Transverse colon (tissue), 4 donors: ENCODE results near the gene CD244. TPM values are rescaled to one million over a fixed set of nuclear protein-coding genes. Genes with fewer than 3 reads are reported as not detected.

Experiments used
- DNase-seq: peaks from one replicate; pipeline ENCODE4 v3.0.0-alpha.2; 2019
- H3K27ac ChIP-seq, 4 donors: fragments of 200-600 bp; sonication (generic); 2 replicates each; pipeline ENCODE4 v1.5.1; 2016 to 2018; ENCODE audit warnings: inconsistent platforms in 4 of 4
- H3K27me3 ChIP-seq: fragments of 200-600 bp; sonication (generic); 2 replicates; pipeline ENCODE4 v1.5.1; 2017; ENCODE audit warnings: inconsistent platforms
- H3K36me3 ChIP-seq, 4 donors: fragments of 200-600 bp; sonication (generic); 2 replicates each; pipeline ENCODE4 v1.5.1; 2017 to 2019; ENCODE audit warnings: inconsistent platforms in 4 of 4
- H3K4me1 ChIP-seq, 4 donors: fragments of 200-600 bp; sonication (generic); 2 replicates each; pipeline ENCODE4 v1.5.1; 2017 to 2020; ENCODE audit warnings: inconsistent platforms in 4 of 4
- H3K4me3 ChIP-seq, 4 donors: fragments of 200-600 bp; sonication (generic); 1 replicate in 1 of 4; 2 replicates in 3 of 4; pipeline versions ENCODE4 v1.5.1 to v1.6.1; 2017 to 2019; ENCODE audit warnings: inconsistent platforms in 4 of 4
- H3K9me3 ChIP-seq, 2 donors: fragments of 200-600 bp; sonication (generic); 2 replicates each; pipeline ENCODE4 v1.5.1; 2017 to 2019; ENCODE audit warnings: inconsistent platforms in 2 of 2
- CTCF ChIP-seq, 5 experiments: fragments of 200-600 bp in 3 of 5; fragments of 450-650 bp in 2 of 5; sonication (generic) in 3 of 5; IDR thresholded peaks; 1 replicate in 2 of 5; 2 replicates in 3 of 5; pipeline ENCODE4 v1.5.1; 2016 to 2017; ENCODE audit warnings: antibody characterized with exemption in 5 of 5, inconsistent platforms in 3 of 5, mild to moderate bottlenecking in 2 of 5, moderate library complexity in 1 of 5
- EP300 ChIP-seq: sonication (generic); formaldehyde crosslinking; IDR thresholded peaks from one replicate; pipeline ENCODE4 v1.6.1; 2017; ENCODE audit warnings: antibody characterized with exemption, low read depth
- POLR2A ChIP-seq: fragments of 450-650 bp; IDR thresholded peaks from one replicate; pipeline ENCODE4 v1.6.1; 2016; ENCODE audit warnings: antibody characterized with exemption, mild to moderate bottlenecking, moderate library complexity
- POLR2AphosphoS5 ChIP-seq, 3 donors: sonication (generic); formaldehyde crosslinking; IDR thresholded peaks; one replicate each; pipeline ENCODE4 v1.6.1; 2016; ENCODE audit warnings: antibody characterized with exemption in 3 of 3
- WGBS, 2 donors: methylation state at CpG; one replicate each; pipeline ENCODE4 v1.1.5; 2018; ENCODE audit warnings: low coverage in 1 of 2; 5-methylcytosine and 5-hydroxymethylcytosine counted together
- in situ Hi-C, 4 donors: fragments of 200-750 bp; cut with MboI; loops; one replicate each; pipeline versions ENCODE4 v1.15.0 to v1.15.1; 2017; ENCODE audit warnings: low sequenced_read_pairs in 3 of 4, low pct_ligation_motif_present in 1 of 4, low pct_unique_long_range_greater_than_20kb in 1 of 4
- intact Hi-C: fragments of 100-400 bp; cut with DNase I; formaldehyde crosslinking; loops from one replicate; pipeline ENCODE4 v1.15.1; 2023; ENCODE audit warnings: low total_unique reads
- total RNA-seq, 4 donors: library from RNA; depleted of rRNA; stranded (reverse); fragments of >200 nt; gene quantifications; one replicate each; pipeline ENCODE4 v1.1.0, GENCODE V29; 2016

The CD244 gene
- total RNA-seq, 4 donors from 2014 or later = 0.48 to 0.55 TPM; not detected in 2

GRCh38 chr1:160850541-160850940 lies 12.1 kb downstream of the CD244 start:
- intact Hi-C loops (no loop called here), in situ Hi-C loops (no loop called here)
- no peaks in the 10 kb centered on the region for H3K9me3 ChIP-seq
- TF ChIP-seq POLR2AphosphoS5 (IDR thresholded peaks at IDR 0.05) (no peak), CTCF (IDR thresholded peaks at IDR 0.05) (no peak), POLR2A (no peak), EP300 (no peak)
- peaks cover 0 to 10% (median 3%) of the 10 kb centered on the region in 4 donors for H3K4me1 ChIP-seq
- WGBS, 2 donors = 73 to 90% methylated on average over 1 to 5 of the region's 5 CpGs
- H3K27me3 ChIP-seq = no peaks in the 10 kb centered on the region
- peak overlapping the region in 2 of 4 donors; percentile 22 to 25 for H3K27ac ChIP-seq
- no peak overlapping the region for H3K4me3 ChIP-seq
- H3K36me3 ChIP-seq = no peaks in the 10 kb centered on the region
- no peak for DNase-seq

- Histone ChIP-seq H3K36me3 (no peaks in the 10 kb centered on the region), H3K4me1 (peaks cover 0 to 10% (median 3%) of the 10 kb centered on the region in 4 donors), H3K27me3 (no peaks in the 10 kb centered on the region), H3K4me3 (no peak overlapping the region), H3K27ac (no peak overlapping the region), H3K9me3 (no peaks in the 10 kb centered on the region)
- intact Hi-C loops (no loop called here), in situ Hi-C loops (loop anchor here in 1 of 4 donors (25.0 kb wide), 1 partner anchor 241 kb away; the partner anchor contains the start of genes KLHDC9 and NECTIN4)
- TF ChIP-seq EP300 = no peak
- TF ChIP-seq CTCF (IDR thresholded peaks at IDR 0.05) = no peak
- no peak for TF ChIP-seq POLR2AphosphoS5 (IDR thresholded peaks at IDR 0.05)
- 90 to 93% methylated on average over 12 of the region's 12 CpGs for WGBS, 2 donors
- no peak for DNase-seq
Measured at GRCh38 chr1:160846281-160846680, 16.4 kb downstream of the CD244 start.

- intact Hi-C loops (no loop called here), in situ Hi-C loops (loop anchor here in 1 of 4 donors (25.0 kb wide), 1 partner anchor 243 kb away; the partner anchor contains the start of genes KLHDC9 and NECTIN4)
- H3K27ac ChIP-seq = no peak overlapping the region
- TF ChIP-seq EP300 = no peak
- no peaks in the 10 kb centered on the region for H3K9me3 ChIP-seq
- 86 to 100% methylated on average over 3 to 11 of the region's 12 CpGs for WGBS, 2 donors
- H3K36me3 ChIP-seq = no peaks in the 10 kb centered on the region
- H3K27me3 ChIP-seq = no peaks in the 10 kb centered on the region
- H3K4me1 ChIP-seq = no peaks in the 10 kb centered on the region
- DNase-seq = no peak
- H3K4me3 ChIP-seq = no peak overlapping the region
Measured at GRCh38 chr1:160844447-160845232, 18.0 kb downstream of the CD244 start.

GRCh38 chr1:160841079-160841478 lies 21.6 kb downstream of the CD244 start:
- 60 to 89% methylated on average over 1 to 4 of the region's 4 CpGs for WGBS, 2 donors
- Histone ChIP-seq H3K4me3 (no peak overlapping the region), H3K27me3 (no peaks in the 10 kb centered on the region), H3K27ac (no peak overlapping the region), H3K4me1 (peaks cover 0 to 15% (median 3%) of the 10 kb centered on the region in 4 donors), H3K9me3 (no peaks in the 10 kb centered on the region), H3K36me3 (no peaks in the 10 kb centered on the region)
- in situ Hi-C loops = loop anchor here in 1 of 4 donors (25.0 kb wide), 1 partner anchor 246 kb away; the partner anchor contains the start of genes KLHDC9 and NECTIN4
- DNase-seq = no peak
- TF ChIP-seq CTCF (IDR thresholded peaks at IDR 0.05) (no peak), POLR2A (no peak), POLR2AphosphoS5 (IDR thresholded peaks at IDR 0.05) (no peak), EP300 (no peak)
- intact Hi-C loops = no loop called here
